Calu3 (cell line): ENCODE measurements around the gene ECD. TPM values are rescaled to one million over a fixed set of nuclear protein-coding genes. Genes with fewer than 3 reads are reported as not detected.

Source experiments
- Bru-seq: library from RNA; stranded (reverse); fragments of 400-500 nt; gene quantifications from one replicate; lab custom pipeline; 2021; lab: Mats Ljungman, UMichigan
- BruChase-seq, 2 experiments: library from RNA; stranded (reverse); fragments of 400-500 nt; gene quantifications; one replicate each; lab custom pipeline; 2021; lab: Mats Ljungman, UMichigan
- BruUV-seq: library from RNA; stranded (reverse); fragments of 400-500 nt; replicated peaks from 2 replicates; lab custom pipeline; 2021; lab: Mats Ljungman, UMichigan
- CTCF ChIA-PET: fragments of 300-600 bp; sonication (Branson Sonifier 250); formaldehyde crosslinking; loops from one replicate; lab custom pipeline; 2022; ENCODE audit warnings: antibody characterized with exemption; lab: Charles Lee
- DNase-seq: peaks from one replicate; pipeline ENCODE4 v3.0.0; 2022
- H3K27ac Mint-ChIP-seq: one replicate; pipeline ENCODE4 v1.8.0; 2022; ENCODE audit warnings: mixed read lengths; ENCODE audit not compliant: unreplicated experiment
- H3K27me3 Mint-ChIP-seq: one replicate; pipeline ENCODE4 v1.8.0; 2022; ENCODE audit warnings: mixed read lengths; ENCODE audit not compliant: unreplicated experiment
- H3K36me3 Mint-ChIP-seq: one replicate; pipeline ENCODE4 v1.8.0; 2022; ENCODE audit warnings: mild to moderate bottlenecking, moderate library complexity, mixed read lengths; ENCODE audit not compliant: insufficient read depth, unreplicated experiment
- H3K4me1 Mint-ChIP-seq: one replicate; pipeline ENCODE4 v1.8.0; 2022; ENCODE audit warnings: mild to moderate bottlenecking, low read depth, mixed read lengths; ENCODE audit not compliant: unreplicated experiment
- H3K4me3 Mint-ChIP-seq: one replicate; pipeline ENCODE4 v1.8.0; 2022; ENCODE audit warnings: mild to moderate bottlenecking, low read depth, moderate library complexity, mixed read lengths; ENCODE audit not compliant: unreplicated experiment
- H3K9me3 Mint-ChIP-seq: one replicate; pipeline ENCODE4 v1.8.0; 2022; ENCODE audit warnings: low read depth, mixed read lengths; ENCODE audit not compliant: unreplicated experiment
- CTCF ChIP-seq: fragments of 200-600 bp; IDR thresholded peaks from one replicate; pipeline ENCODE4 v1.8.0; 2022; ENCODE audit warnings: antibody characterized with exemption; ENCODE audit not compliant: unreplicated experiment
- intact Hi-C: fragments of 100-400 bp; cut with micrococcal nuclease; formaldehyde crosslinking; loops from one replicate; pipeline ENCODE4 v1.10.0; 2022; ENCODE audit not compliant: unreplicated experiment
- long read RNA-seq: library from polyadenylated mRNA; stranded (forward); transcript quantifications from one replicate; pipeline ENCODE4 v2.0.0, GENCODE V29; 2022
- total RNA-seq: library from RNA; stranded (reverse); gene quantifications from 2 replicates; pipeline ENCODE4 v1.2.3, GENCODE V29; 2022

ECD gene
- total RNA-seq (28.1 and 29.1 TPM in 2 replicates), Bru-seq, nascent RNA (percentile 91 among the genes with signal in this experiment), BruChase-seq, experiment 1, labeled RNA remaining after a 6-hour chase (percentile 82 among the genes with signal in this experiment), BruChase-seq, experiment 2, labeled RNA remaining after a 2-hour chase (percentile 77 among the genes with signal in this experiment)
- long read RNA-seq, transcript ECD-201 (14 exons, 3,069 nt) = major isoform, 40 of 73 reads
- long read RNA-seq, partial matches to known transcripts = 4 of 73 reads
- long read RNA-seq, other reads (novel, unspliced or antisense) = 29 of 73 reads

GRCh38 chr10:73167783-73168464, at the start of gene ECD, which contains the start of gene FAM149B1:
Gene ECD (minus strand): TSS chr10:73168008. CDS start chr10:73163937, 4,071 bp downstream.
Gene FAM149B1 (plus strand): TSS chr10:73168119. CDS start chr10:73168340, 221 bp downstream.
- peak within 1 kb of the TSS; percentile 100 for H3K27ac Mint-ChIP-seq
- CTCF ChIA-PET = interaction anchor here (2.2 kb wide), 1 partner anchor 72 kb away, joined by 7 read pairs; the partner anchor contains the start of gene P4HA1
- peak; percentile 96 for DNase-seq
- intact Hi-C loops = no loop called here
- peaks cover 17% of the 10 kb centered on the region for H3K4me1 Mint-ChIP-seq
- no TSS peak for BruUV-seq
- H3K4me3 Mint-ChIP-seq = peak within 1 kb of the TSS; percentile 100
- H3K9me3 Mint-ChIP-seq = no peaks in the 10 kb centered on the region
- peak; percentile 53 for TF ChIP-seq CTCF
- no peaks in the 10 kb centered on the region for H3K27me3 Mint-ChIP-seq
- H3K36me3 Mint-ChIP-seq = peaks cover 35% of the 10 kb centered on the region

GRCh38 chr10:73215749-73216148, 47.9 kb upstream of the ECD start:
- CTCF ChIA-PET = no interaction called here
- Mint-ChIP-seq H3K9me3 (no peaks in the 10 kb centered on the region), H3K27ac (no peak overlapping the region), H3K4me3 (no peak overlapping the region), H3K36me3 (no peaks in the 10 kb centered on the region), H3K4me1 (no peaks in the 10 kb centered on the region), H3K27me3 (no peaks in the 10 kb centered on the region)
- no peak for DNase-seq
- BruUV-seq = no TSS peak
- intact Hi-C loops = no loop called here
- TF ChIP-seq CTCF = no peak

GRCh38 chr10:73211106-73211811, 43.5 kb upstream of the ECD start:
- no peak for DNase-seq
- Mint-ChIP-seq H3K27ac (no peak overlapping the region), H3K4me3 (no peak overlapping the region), H3K4me1 (no peaks in the 10 kb centered on the region), H3K9me3 (no peaks in the 10 kb centered on the region), H3K36me3 (peaks cover 5% of the 10 kb centered on the region), H3K27me3 (no peaks in the 10 kb centered on the region)
- no peak for TF ChIP-seq CTCF
- BruUV-seq = no TSS peak
- CTCF ChIA-PET = interaction anchor here (0.6 kb wide), 1 partner anchor 415 kb away, joined by 5 read pairs; no protein-coding TSS in a partner anchor
- intact Hi-C loops = no loop called here

- TF ChIP-seq CTCF = no peak
- H3K27me3 Mint-ChIP-seq = no peaks in the 10 kb centered on the region
- BruUV-seq = no TSS peak
- peaks cover 5% of the 10 kb centered on the region for H3K36me3 Mint-ChIP-seq
- H3K27ac Mint-ChIP-seq = no peak overlapping the region
- no peak overlapping the region for H3K4me3 Mint-ChIP-seq
- CTCF ChIA-PET = no interaction called here
- intact Hi-C loops = no loop called here
- DNase-seq = no peak
- no peaks in the 10 kb centered on the region for H3K4me1 Mint-ChIP-seq
- H3K9me3 Mint-ChIP-seq = peaks cover 6% of the 10 kb centered on the region
Observed at GRCh38 chr10:73210395-73211105, 42.7 kb upstream of the ECD start.
